ENCODE results near the gene GPR22. TPM values are rescaled to one million over a fixed set of nuclear protein-coding genes. Genes with fewer than 3 reads are reported as not detected.

GPR22 gene, protein sequence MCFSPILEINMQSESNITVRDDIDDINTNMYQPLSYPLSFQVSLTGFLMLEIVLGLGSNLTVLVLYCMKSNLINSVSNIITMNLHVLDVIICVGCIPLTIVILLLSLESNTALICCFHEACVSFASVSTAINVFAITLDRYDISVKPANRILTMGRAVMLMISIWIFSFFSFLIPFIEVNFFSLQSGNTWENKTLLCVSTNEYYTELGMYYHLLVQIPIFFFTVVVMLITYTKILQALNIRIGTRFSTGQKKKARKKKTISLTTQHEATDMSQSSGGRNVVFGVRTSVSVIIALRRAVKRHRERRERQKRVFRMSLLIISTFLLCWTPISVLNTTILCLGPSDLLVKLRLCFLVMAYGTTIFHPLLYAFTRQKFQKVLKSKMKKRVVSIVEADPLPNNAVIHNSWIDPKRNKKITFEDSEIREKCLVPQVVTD
- total RNA-seq: under 1 TPM in 1 of 4 donors, not detected in 3; 0.14 TPM

DNA sequence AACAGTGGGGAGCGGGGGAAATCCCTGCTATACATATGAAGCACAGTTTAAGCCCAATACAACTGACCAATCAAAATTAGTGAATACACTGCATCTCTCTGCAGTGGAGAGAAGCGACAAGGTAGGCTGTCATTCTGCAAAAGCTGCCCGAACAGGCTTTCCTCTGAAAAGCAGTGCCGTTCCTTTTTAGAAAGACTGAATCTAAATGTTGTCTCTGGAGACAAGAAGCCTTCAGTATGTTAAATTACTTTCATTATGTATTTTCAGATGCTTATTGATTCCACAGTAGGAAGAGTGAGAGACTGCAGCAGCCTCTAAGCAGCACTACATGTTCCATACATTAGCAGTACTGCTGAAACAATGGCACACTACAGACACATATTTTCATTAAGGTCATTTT lies at the start of gene GPR22:
TSS of gene GPR22 (plus strand) at position 129 of the 400 bp plus-strand sequence. CDS start 4,004 bp downstream, outside the sequence.
- H3K4me1 ChIP-seq: peaks cover 0 to 4% (median 0%) of the 10 kb centered on the region in 4 donors
- no peaks in the 10 kb centered on the region for H3K9me3 ChIP-seq
- DNase-seq: no peak
- no peaks in the 10 kb centered on the region for H3K36me3 ChIP-seq
- H3K27ac ChIP-seq: no peak within 1 kb of the TSS
- in situ Hi-C loops (cut with MboI; ENCODE audit: low pct_ligation_motif_present in 1 of 4, low pct_unique_long_range_greater_than_20kb in 1 of 4, low sequenced_read_pairs in 3 of 4) (loop anchor here in 3 of 4 donors (10.0 to 25.0 kb wide), 3 partner anchors 255 to 417 kb away; partner anchors contain the start of gene DLD (in 1 of the 3)), intact Hi-C loops (cut with DNase I; ENCODE audit: low total_unique reads) (no loop called here)
- TF ChIP-seq, protein P1, sequence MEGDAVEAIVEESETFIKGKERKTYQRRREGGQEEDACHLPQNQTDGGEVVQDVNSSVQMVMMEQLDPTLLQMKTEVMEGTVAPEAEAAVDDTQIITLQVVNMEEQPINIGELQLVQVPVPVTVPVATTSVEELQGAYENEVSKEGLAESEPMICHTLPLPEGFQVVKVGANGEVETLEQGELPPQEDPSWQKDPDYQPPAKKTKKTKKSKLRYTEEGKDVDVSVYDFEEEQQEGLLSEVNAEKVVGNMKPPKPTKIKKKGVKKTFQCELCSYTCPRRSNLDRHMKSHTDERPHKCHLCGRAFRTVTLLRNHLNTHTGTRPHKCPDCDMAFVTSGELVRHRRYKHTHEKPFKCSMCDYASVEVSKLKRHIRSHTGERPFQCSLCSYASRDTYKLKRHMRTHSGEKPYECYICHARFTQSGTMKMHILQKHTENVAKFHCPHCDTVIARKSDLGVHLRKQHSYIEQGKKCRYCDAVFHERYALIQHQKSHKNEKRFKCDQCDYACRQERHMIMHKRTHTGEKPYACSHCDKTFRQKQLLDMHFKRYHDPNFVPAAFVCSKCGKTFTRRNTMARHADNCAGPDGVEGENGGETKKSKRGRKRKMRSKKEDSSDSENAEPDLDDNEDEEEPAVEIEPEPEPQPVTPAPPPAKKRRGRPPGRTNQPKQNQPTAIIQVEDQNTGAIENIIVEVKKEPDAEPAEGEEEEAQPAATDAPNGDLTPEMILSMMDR (IDR thresholded peaks at IDR 0.05): no peak
- no peak for TF ChIP-seq EP300 (IDR thresholded peaks at IDR 0.05; ENCODE audit: low read depth)
- no peak for TF ChIP-seq POLR2A (IDR thresholded peaks at IDR 0.05)
- TF ChIP-seq POLR2AphosphoS5 (IDR thresholded peaks at IDR 0.05): no peak
- H3K4me3 ChIP-seq: no peak within 1 kb of the TSS
- 86 to 100% methylated on average over 2 to 4 of the region's 4 CpGs for WGBS, 2 donors (ENCODE audit: low coverage in 1 of 2)
- H3K27me3 ChIP-seq: no peaks in the 10 kb centered on the region

DNA sequence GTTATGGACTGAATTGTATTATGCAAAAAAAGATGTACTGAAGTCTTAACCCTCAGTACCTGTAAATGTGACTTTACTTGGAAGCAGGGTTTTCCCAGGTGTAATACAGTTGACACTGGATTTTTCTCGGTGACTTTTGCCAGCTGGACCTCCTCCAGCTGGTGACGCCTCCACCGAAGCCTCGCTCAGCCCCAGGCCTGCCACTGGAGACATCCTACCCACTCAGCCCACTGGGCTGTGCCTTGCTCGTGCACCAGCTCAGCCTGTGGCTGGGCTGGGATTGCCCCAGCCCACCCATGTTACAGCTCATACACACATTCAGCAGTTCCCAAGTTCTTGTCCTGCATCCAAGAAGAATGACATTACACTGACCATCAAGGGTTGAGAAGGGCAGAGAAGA lies 42.4 kb upstream of the GPR22 start:
- Histone ChIP-seq H3K4me3 (no peak overlapping the region), H3K4me1 (no peaks in the 10 kb centered on the region), H3K27me3 (no peaks in the 10 kb centered on the region), H3K27ac (no peak overlapping the region), H3K9me3 (no peaks in the 10 kb centered on the region), H3K36me3 (no peaks in the 10 kb centered on the region)
- WGBS, 2 donors (ENCODE audit: low coverage in 1 of 2): 91% methylated on average over 5 of the region's 5 CpGs; no CpG with 5 or more reads in 1 of the 2 donors
- DNase-seq: no peak
- intact Hi-C loops (cut with DNase I; ENCODE audit: low total_unique reads) (no loop called here), in situ Hi-C loops (cut with MboI; ENCODE audit: low pct_ligation_motif_present in 1 of 4, low pct_unique_long_range_greater_than_20kb in 1 of 4, low sequenced_read_pairs in 3 of 4) (no loop called here)
- TF ChIP-seq EP300 (IDR thresholded peaks at IDR 0.05; ENCODE audit: low read depth) (no peak), POLR2A (IDR thresholded peaks at IDR 0.05) (no peak), POLR2AphosphoS5 (IDR thresholded peaks at IDR 0.05) (no peak)
- TF ChIP-seq, protein P1 (IDR thresholded peaks at IDR 0.05): no peak

DNA sequence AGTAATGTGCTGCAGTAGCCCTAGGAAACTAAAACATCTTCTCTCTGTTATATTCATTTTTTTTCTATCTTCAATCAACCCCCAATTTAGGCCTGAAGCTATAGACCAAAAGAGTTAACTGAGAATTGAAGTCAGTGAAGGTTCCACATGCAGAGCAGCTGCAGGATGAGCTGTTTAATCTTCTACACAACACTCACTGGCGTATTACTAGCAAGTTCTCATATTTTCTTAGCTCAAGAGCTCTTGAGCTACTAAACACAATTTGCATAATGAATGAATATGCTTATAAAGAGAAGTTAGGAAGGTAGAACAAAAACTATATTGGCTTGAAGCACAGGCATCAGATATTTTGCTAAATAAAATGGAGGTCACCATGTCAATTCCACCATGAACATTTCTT lies 41.2 kb upstream of the GPR22 start:
- 92 to 100% methylated on average over 1 of the region's 1 CpG for WGBS, 2 donors (ENCODE audit: low coverage in 1 of 2)
- Histone ChIP-seq H3K27me3 (no peaks in the 10 kb centered on the region), H3K27ac (no peak overlapping the region), H3K9me3 (no peaks in the 10 kb centered on the region), H3K4me1 (no peaks in the 10 kb centered on the region), H3K4me3 (no peak overlapping the region), H3K36me3 (no peaks in the 10 kb centered on the region)
- TF ChIP-seq, protein P1 (IDR thresholded peaks at IDR 0.05): no peak
- in situ Hi-C loops (cut with MboI; ENCODE audit: low pct_ligation_motif_present in 1 of 4, low pct_unique_long_range_greater_than_20kb in 1 of 4, low sequenced_read_pairs in 3 of 4): no loop called here
- intact Hi-C loops (cut with DNase I; ENCODE audit: low total_unique reads): no loop called here
- DNase-seq: no peak

DNA sequence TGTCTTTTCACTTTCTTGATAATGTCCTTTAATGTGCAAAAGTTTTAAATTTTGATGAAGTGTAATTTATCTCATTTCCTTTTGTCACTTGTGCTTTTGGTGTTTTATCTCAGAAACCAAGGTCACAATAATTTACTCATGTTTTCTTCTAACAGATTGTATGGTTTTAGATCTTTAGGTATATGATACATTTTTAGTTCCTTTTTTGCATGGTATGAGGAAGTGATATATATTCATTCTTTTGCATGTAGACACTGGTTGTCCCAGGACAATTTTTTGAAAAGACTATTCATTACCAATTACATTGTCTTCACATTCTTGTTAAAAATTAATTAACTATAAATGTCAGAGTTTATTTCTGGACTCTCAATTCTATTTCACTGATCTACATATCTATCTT lies 39.8 kb upstream of the GPR22 start:
- no peak overlapping the region for H3K4me3 ChIP-seq
- no peaks in the 10 kb centered on the region for H3K9me3 ChIP-seq
- H3K27me3 ChIP-seq: no peaks in the 10 kb centered on the region
- in situ Hi-C loops (cut with MboI; ENCODE audit: low pct_ligation_motif_present in 1 of 4, low pct_unique_long_range_greater_than_20kb in 1 of 4, low sequenced_read_pairs in 3 of 4) (no loop called here), intact Hi-C loops (cut with DNase I; ENCODE audit: low total_unique reads) (no loop called here)
- H3K4me1 ChIP-seq: no peaks in the 10 kb centered on the region
- no peak for DNase-seq
- no peaks in the 10 kb centered on the region for H3K36me3 ChIP-seq
- H3K27ac ChIP-seq: no peak overlapping the region
- TF ChIP-seq POLR2AphosphoS5 (IDR thresholded peaks at IDR 0.05) (no peak), POLR2A (IDR thresholded peaks at IDR 0.05) (no peak), EP300 (IDR thresholded peaks at IDR 0.05; ENCODE audit: low read depth) (no peak)
- TF ChIP-seq, protein P1 (IDR thresholded peaks at IDR 0.05): no peak

Data from transverse colon (tissue), 4 donors.